HG03135 (cell line): Measurements from ENCODE around the gene NFKB2.
A peak's percentile ranks its signal among the peaks of the same experiment; 100 is the strongest.

ENCODE experiments used
- ATAC-seq: cut with Tn5 transposase; IDR thresholded peaks from one replicate; pipeline ENCODE4 v1.9.1; 2021; ENCODE audit warnings: mild to moderate bottlenecking, moderate library complexity; ENCODE audit not compliant: unreplicated experiment

The NFKB2 gene

GRCh38 chr10:102395400-102396316 is at the start of gene NFKB2:
NFKB2 (plus strand) TSS chr10:102395705; CDS start chr10:102395960, 255 bp downstream.
- peak; percentile 33 for ATAC-seq

DNA sequence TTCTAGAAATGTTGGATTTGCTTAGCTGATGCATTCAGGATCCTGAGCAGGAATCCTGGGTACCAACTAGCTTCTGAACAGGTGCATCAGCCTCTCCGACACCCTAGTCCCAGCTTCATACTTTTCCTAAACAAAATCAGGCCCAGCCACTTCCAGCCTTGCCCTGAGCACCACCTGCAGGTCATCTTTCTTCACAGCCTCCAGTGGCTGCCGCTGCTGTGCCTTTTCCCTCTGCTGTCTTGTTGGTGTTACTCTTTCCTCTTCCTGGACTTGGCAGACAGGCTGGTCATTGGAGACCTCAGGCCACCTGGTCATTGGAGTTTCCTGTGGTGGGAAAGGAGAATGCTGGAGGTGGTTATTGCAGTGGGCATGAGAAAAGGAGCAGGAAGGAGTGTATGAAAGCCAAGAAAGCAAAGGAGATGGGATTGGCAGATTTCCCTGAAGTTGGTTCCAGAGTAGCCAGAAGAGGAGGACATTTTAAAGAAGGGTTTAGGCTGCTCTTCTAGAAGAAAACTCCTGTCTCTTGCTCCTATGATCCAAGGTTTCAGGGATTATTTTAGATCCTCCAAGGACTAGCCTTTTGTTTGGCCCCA is 48.2 kb upstream of the NFKB2 start:
- ATAC-seq: no peak

DNA sequence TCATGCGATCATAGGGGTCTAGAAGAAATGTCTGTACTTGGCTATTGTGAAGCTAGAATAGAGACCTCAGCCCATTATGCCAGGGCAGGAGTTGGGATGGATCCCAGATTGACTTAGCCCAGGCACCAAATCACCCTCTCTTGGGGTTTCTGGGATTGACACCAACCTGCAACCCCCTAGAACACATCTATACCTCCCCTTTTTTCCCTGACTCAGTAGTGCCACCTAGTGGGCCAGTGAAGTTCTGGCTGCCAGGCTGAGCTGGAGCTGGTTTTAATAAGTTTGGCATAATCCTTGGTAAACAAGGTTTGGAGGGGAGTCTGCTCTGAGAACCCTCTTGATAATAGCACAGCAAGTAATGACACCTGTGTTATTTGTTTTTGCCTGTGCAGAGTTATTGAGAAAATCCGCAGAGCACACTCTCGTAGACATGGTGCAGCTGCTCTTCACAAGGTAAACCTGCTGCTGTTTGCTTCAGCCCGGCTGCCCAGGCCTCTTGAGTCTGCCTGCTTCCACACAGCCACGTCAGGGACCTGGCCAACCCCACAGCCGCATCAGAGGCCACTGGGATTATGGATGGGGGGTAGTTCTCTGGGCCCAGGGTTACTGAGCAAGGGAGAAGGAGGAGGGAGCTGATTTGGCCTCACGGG is 43.3 kb upstream of the NFKB2 start:
- no peak for ATAC-seq

GRCh38 chr10:102354451-102354850 is 41.1 kb upstream of the NFKB2 start:
- ATAC-seq: no peak

DNA sequence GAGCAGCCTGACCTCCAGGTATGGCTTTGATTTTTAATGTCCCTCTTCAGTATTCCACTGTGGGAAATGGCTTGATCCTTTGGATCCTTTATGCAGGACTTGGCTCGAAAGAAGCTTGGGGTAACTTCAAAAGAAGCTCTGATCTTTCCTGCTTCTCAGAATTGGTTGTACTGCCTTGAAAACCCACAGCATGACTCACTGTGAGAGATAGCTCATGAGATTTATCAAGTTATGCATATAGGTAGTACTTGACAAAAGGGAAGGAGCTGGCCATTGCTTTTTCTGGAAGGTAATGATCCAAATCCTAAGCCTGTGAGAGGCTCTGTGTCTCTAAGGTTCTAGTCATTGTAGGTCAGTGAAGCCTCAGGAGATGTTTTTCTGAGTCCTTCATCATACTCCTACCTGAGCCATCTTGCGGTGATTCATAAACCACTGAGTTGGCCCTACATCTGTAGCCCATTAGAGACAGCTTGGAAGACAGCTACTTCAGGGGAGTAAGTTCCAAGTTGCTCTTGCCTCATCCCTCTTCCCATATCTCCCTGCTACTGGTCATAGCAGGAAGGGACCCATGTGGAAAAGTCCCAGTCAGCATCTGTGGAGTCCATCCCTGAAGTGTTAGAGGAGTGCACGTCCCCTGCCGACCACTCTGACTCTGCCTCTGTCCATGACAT is 36.7 kb upstream of the NFKB2 start:
- ATAC-seq: no peak

- no peak for ATAC-seq
These were observed 28.1 kb upstream of the NFKB2 start for GRCh38 chr10:102367441-102367840.

- ATAC-seq: no peak
These were observed 27.4 kb upstream of the NFKB2 start for GRCh38 chr10:102368077-102368476.

DNA sequence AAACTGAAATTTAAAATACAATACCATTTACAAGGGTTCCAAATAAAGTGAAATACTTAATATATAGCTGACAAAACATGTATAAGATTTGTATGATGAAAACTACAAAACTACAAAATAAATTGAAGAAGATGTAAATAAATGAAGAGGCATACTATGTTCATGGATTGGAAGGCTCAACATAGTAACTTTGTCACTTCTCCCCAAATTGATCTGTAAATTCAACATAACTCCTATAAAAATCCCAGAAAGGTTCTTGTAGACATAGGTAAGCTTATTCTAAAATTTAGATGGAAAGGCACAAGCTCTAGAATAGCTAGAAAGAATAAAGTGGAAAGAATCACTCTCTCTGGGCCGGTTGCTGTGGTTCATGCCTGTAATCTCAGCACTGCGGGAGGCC is 24.2 kb upstream of the NFKB2 start:
- ATAC-seq: no peak

GRCh38 chr10:102375250-102375649 is 20.3 kb upstream of the NFKB2 start:
- no peak for ATAC-seq

- ATAC-seq: no peak
These were observed 19.6 kb upstream of the NFKB2 start for GRCh38 chr10:102375867-102376266.

GRCh38 chr10:102376901-102377300 is 18.6 kb upstream of the NFKB2 start:
- no peak for ATAC-seq

- ATAC-seq: no peak
These were observed 16.1 kb upstream of the NFKB2 start for GRCh38 chr10:102379383-102379782.

- no peak for ATAC-seq
These were observed 13.5 kb upstream of the NFKB2 start for GRCh38 chr10:102381983-102382382.

GRCh38 chr10:102382871-102383270 is 12.6 kb upstream of the NFKB2 start:
- ATAC-seq: no peak

GRCh38 chr10:102384053-102384452 is 11.5 kb upstream of the NFKB2 start:
- no peak for ATAC-seq

GRCh38 chr10:102384606-102385429 is 10.7 kb upstream of the NFKB2 start:
- ATAC-seq: no peak

GRCh38 chr10:102389894-102390293 is 5.6 kb upstream of the NFKB2 start:
- ATAC-seq: no peak

DNA sequence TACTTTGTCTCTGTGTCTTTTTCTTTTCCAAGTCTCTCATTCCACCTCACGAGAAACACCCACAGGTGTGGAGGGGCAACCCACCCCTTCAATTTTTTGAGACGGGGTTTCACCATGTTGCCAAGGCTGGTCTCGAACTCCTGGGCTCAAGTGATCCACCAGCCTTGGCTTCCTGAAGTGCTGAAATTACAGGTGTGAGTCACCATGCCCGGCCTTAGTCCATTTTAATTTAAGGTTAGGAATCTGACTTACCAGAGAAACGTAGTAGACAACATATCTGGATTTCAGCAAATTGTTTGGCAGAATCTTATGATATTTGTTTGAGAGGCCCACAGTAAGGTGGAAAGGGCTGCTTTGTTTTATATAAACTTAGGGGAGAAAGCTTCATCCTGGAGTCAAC is 3.2 kb upstream of the NFKB2 start:
- ATAC-seq: no peak

GRCh38 chr10:102393411-102394078 is 2.0 kb upstream of the NFKB2 start:
- no peak for ATAC-seq
